T-helper 1 cell treated with Interleukin-12 subunit alpha and Interleukin-12 subunit beta and Interleukin-4 antibody, amounts not matched to agents 30 ng/mL and 1 ng/mL, for 36 hours (primary cell): ENCODE measurements around the gene DLAT. TPM values are rescaled to one million over a fixed set of nuclear protein-coding genes. Genes with fewer than 3 reads are reported as not detected.
"Not testable (repeated sequence)": the region's sequence is repeated elsewhere in the genome, so short reads cannot be mapped to it uniquely, and the experiment has no call there.

Source experiments
- intact Hi-C: fragments of 100-400 bp; cut with micrococcal nuclease; formaldehyde crosslinking; loops from one replicate; pipeline ENCODE4 v1.15.1; 2024
- total RNA-seq: library from RNA; stranded (reverse); gene quantifications from 2 replicates; pipeline ENCODE4 v1.2.3, GENCODE V29; 2022

Gene DLAT
- total RNA-seq, 1 donor from 2014 or later = 31.1 TPM

DNA sequence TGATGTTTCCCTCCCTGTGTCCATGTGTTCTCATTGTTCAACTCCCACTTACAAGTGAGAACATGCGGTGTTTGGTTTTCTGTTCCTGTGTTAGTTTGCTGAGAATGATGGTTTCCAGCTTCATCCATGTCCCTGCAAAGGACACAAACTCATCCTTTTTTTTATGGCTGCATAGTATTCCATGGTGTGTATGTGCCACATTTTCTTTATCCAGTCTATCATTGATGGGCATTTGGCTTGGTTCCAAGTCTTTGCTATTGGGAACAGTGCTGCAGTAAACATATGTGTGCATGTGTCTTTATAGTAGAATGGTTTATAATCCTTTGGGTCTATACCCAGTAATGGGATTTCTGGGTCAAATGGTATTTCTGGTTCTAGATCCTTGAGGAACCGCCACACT, 21.4 kb downstream of the DLAT start:
- intact Hi-C loops = not testable (repeated sequence)

- intact Hi-C loops = not testable (repeated sequence)
Measured at GRCh38 chr11:112048256-112048655, 23.0 kb downstream of the DLAT start.

GRCh38 chr11:112049777-112050176, 24.6 kb downstream of the DLAT start:
- intact Hi-C loops = no loop called here

DNA sequence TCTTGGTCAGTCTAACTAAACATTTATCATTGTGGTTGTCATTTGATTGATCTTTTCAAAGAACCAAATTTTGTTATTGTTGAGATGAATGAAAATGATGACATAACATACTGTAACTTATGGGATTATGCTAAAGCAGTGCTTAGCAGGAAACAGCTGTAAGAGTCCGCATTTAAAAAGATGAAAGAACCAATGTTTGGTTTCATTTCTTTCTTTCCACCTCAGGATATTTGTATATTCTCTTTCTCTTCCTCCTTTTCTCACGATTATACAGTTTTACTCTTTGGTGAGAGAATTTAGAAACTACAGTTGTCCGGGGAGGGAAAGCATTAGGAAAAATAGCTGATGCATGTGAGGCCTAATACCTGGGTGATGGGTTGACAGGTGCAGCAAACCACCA, 25.5 kb downstream of the DLAT start:
- intact Hi-C loops = no loop called here

DNA sequence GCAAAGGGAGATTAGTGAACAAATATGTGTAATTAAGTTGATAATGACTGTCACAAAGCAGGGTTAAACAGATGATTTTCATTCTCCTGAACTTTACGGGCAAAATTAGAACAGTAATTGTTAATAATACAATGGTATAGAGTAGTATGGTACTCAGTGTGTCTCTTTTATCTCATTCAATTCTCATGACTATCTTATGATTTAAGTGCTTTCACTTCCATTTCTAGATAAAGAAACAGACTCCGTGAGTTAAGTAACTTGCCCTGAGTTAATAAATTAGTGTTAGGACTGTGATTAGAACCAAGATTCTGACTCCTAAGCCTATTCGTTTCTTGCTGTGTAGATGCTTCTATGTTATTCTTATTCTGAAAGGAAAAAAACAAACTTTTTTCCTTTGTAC, 26.6 kb downstream of the DLAT start:
- intact Hi-C loops = no loop called here

GRCh38 chr11:112057170-112057569, 32.0 kb downstream of the DLAT start:
- intact Hi-C loops = no loop called here

DNA sequence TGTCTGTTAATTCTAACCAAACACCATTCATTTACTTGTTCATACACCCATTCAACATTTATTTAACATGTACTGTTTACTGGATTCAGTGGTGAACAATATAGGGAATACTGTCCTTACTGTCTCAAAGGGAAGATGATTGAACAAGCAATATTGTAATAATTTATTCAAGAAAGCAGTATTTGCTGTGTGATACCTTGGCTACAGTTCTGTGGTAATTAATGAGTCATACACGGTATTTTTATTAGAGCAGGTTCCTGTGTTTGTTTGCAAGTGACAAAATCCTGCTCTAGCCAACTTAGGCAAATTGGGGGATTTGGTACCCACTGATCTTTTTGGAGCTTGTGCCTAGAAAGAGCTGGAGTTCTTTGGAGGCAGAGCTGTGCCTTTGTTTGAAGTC, 32.9 kb downstream of the DLAT start:
- intact Hi-C loops = no loop called here

DNA sequence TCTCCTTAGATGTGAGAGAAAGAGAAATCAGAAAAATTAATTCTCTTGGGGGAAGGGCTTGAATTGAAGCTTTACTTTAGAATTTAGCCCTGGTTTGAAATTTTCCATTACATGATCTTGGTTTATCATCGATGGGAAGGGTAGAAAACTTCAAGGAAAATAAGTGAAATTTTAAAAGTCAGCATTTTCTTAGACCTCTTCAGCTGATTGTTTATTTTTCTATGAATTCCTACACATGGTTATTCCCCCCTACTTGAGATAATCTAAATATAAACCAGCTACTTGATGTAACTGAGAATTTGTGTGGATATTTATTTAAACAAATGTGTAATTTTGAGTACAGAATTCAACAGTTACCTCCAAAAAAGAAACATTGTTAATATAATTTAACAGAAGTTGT, 37.7 kb downstream of the DLAT start:
- intact Hi-C loops = no loop called here

GRCh38 chr11:112073941-112074811, 49.0 kb downstream of the DLAT start, which contains the start of the genes NKAPD1 and PIH1D2:
NKAPD1 (plus strand) TSS chr11:112074299; CDS start chr11:112075575, 1,276 bp downstream.
PIH1D2 (minus strand) TSS chr11:112074017; CDS start chr11:112073174, 843 bp downstream.
- intact Hi-C loops = loop anchor here (1.0 to 5.0 kb wide), 11 partner anchors 12 to 1240 kb away; partner anchors contain the start of genes ALG9, CFAP68, DLAT and FDXACB1

- intact Hi-C loops = loop anchor here (10.0 kb wide), 1 partner anchor 1792 kb away; the partner anchor contains the start of gene USP28
Measured at GRCh38 chr11:112082729-112083128, 57.5 kb downstream of the DLAT start.

- intact Hi-C loops = loop anchor here (1.0 to 10.0 kb wide), 12 partner anchors 12 to 1789 kb away; partner anchors contain the start of genes ALG9, CFAP68, DLAT and FDXACB1
Measured at GRCh38 chr11:112085822-112086421, 60.7 kb downstream of the DLAT start.

- intact Hi-C loops = loop anchor here (1.0 to 10.0 kb wide), 12 partner anchors 12 to 1788 kb away; partner anchors contain the start of genes ALG9, CFAP68, DLAT and FDXACB1
Measured at GRCh38 chr11:112086422-112087191, 61.4 kb downstream of the DLAT start, which contains the start of the genes SDHD and TIMM8B. SDHD (plus strand) TSS chr11:112086873; CDS start chr11:112086908, 35 bp downstream. TIMM8B (minus strand) TSS chr11:112086756; CDS start chr11:112086723, 33 bp downstream.

DNA sequence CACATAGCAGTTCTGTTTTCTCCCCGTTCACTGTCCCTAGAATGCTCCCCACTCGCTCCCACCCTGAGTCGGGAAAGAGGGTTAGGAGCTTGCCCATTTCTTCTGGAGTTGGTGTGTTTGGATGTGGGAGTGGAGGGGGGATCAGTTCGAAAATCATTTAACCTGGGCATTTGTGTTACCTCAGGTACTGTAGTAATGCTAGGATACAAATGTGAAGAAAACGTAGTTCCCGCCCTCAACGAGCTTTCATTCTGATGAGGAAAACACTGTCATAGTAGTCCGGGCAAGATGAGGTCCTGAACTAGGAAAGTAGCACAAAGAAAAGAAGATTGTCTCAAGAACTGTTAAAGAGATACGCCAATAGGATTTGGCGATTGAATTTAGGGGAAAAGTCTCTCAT, 62.0 kb downstream of the DLAT start:
- intact Hi-C loops = loop anchor here (2.0 to 10.0 kb wide), 4 partner anchors 216 to 1788 kb away; partner anchors contain the start of genes ALG9, SIK2, USP28 and ZW10

- intact Hi-C loops = not testable (repeated sequence)
Measured at GRCh38 chr11:112095302-112095701, 70.1 kb downstream of the DLAT start.

GRCh38 chr11:112096194-112096593, 71.0 kb downstream of the DLAT start:
- intact Hi-C loops = no loop called here

- intact Hi-C loops = no loop called here
Measured at GRCh38 chr11:112097734-112098528, 72.7 kb downstream of the DLAT start.

- intact Hi-C loops = no loop called here
Measured at GRCh38 chr11:112100462-112100861, 75.3 kb downstream of the DLAT start.

GRCh38 chr11:112103446-112103845, 78.2 kb downstream of the DLAT start:
- intact Hi-C loops = no loop called here

DNA sequence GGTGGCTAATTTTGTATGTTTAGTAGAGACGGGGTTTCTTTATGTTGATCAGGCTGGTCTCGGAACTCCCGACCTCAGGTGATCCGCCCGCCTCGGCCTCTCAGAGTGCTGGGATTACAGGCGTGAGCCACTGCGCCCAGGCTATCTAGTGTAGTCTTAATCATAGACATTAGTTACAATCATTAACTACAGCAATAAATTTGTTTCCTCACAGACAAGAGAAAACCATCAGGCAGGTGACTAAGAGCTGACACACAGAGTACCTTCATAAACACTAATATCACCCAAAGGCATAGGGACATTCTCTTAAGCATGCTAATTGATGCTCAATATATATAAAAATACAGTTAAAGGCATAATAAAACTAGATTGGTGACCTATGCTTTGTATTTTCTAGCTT, 80.9 kb downstream of the DLAT start:
- intact Hi-C loops = no loop called here
